Measurements from ENCODE around the gene KRTAP12-2.
"Not testable (repeated sequence)": the region's sequence is repeated elsewhere in the genome, so short reads cannot be mapped to it uniquely, and the experiment has no call there.

Gene KRTAP12-2

GRCh38 chr21:44695184-44695583 lies 28.5 kb upstream of the KRTAP12-2 start:
- no peak overlapping the region for H3K4me3 ChIP-seq (ENCODE audit: severe bottlenecking)
- no peaks in the 10 kb centered on the region for H3K36me3 ChIP-seq (ENCODE audit: low read depth)
- no peak overlapping the region for H3K27ac ChIP-seq (ENCODE audit: poor library complexity, severe bottlenecking)
- H3K9me3 ChIP-seq (ENCODE audit: severe bottlenecking), result peaks cover 8% of the 10 kb centered on the region
- DNase-seq (ENCODE audit: low spot score) (no peak), ATAC-seq (ENCODE audit: low read depth) (no peak)
- peaks cover 29% of the 10 kb centered on the region for H3K27me3 ChIP-seq (ENCODE audit: insufficient read depth, poor library complexity, severe bottlenecking)
- H3K4me1 ChIP-seq (ENCODE audit: insufficient read depth, poor library complexity, severe bottlenecking), result no peaks in the 10 kb centered on the region
- no peak for TF ChIP-seq CTCF (IDR thresholded peaks at IDR 0.05; ENCODE audit: poor library complexity, severe bottlenecking)

GRCh38 chr21:44694776-44695175 lies 28.0 kb upstream of the KRTAP12-2 start:
- ATAC-seq (ENCODE audit: low read depth), result no peak

GRCh38 chr21:44692798-44693512 lies 26.2 kb upstream of the KRTAP12-2 start:
- Histone ChIP-seq H3K27me3 (ENCODE audit: insufficient read depth, poor library complexity, severe bottlenecking) (peaks cover 17% of the 10 kb centered on the region), H3K4me1 (ENCODE audit: insufficient read depth, poor library complexity, severe bottlenecking) (no peaks in the 10 kb centered on the region), H3K36me3 (ENCODE audit: low read depth) (no peaks in the 10 kb centered on the region), H3K9me3 (ENCODE audit: severe bottlenecking) (peaks cover 8% of the 10 kb centered on the region), H3K4me3 (ENCODE audit: severe bottlenecking) (no peak overlapping the region), H3K27ac (ENCODE audit: poor library complexity, severe bottlenecking) (no peak overlapping the region)
- ATAC-seq (ENCODE audit: low read depth), result no peak
- no peak for TF ChIP-seq CTCF (IDR thresholded peaks at IDR 0.05; ENCODE audit: poor library complexity, severe bottlenecking)
- no peak for DNase-seq (ENCODE audit: low spot score)

More at GRCh38 chr21:44694776-44695175, 28.0 kb upstream of the KRTAP12-2 start:
- DNase-seq (ENCODE audit: low spot score), result no peak
- H3K9me3 ChIP-seq (ENCODE audit: severe bottlenecking), result peaks cover 8% of the 10 kb centered on the region
- H3K4me1 ChIP-seq (ENCODE audit: insufficient read depth, poor library complexity, severe bottlenecking), result no peaks in the 10 kb centered on the region
- no peak overlapping the region for H3K27ac ChIP-seq (ENCODE audit: poor library complexity, severe bottlenecking)
- no peak for TF ChIP-seq CTCF (IDR thresholded peaks at IDR 0.05; ENCODE audit: poor library complexity, severe bottlenecking)
- no peak overlapping the region for H3K4me3 ChIP-seq (ENCODE audit: severe bottlenecking)
- H3K27me3 ChIP-seq (ENCODE audit: insufficient read depth, poor library complexity, severe bottlenecking), result peaks cover 27% of the 10 kb centered on the region
- H3K36me3 ChIP-seq (ENCODE audit: low read depth), result no peaks in the 10 kb centered on the region

GRCh38 chr21:44691686-44692085 lies 25.0 kb upstream of the KRTAP12-2 start:
- ATAC-seq (ENCODE audit: low read depth), result no peak
- Histone ChIP-seq H3K36me3 (ENCODE audit: low read depth) (no peaks in the 10 kb centered on the region), H3K27me3 (ENCODE audit: insufficient read depth, poor library complexity, severe bottlenecking) (peaks cover 24% of the 10 kb centered on the region), H3K27ac (ENCODE audit: poor library complexity, severe bottlenecking) (no peak overlapping the region), H3K4me1 (ENCODE audit: insufficient read depth, poor library complexity, severe bottlenecking) (no peaks in the 10 kb centered on the region), H3K9me3 (ENCODE audit: severe bottlenecking) (peaks cover 8% of the 10 kb centered on the region), H3K4me3 (ENCODE audit: severe bottlenecking) (no peak overlapping the region)
- DNase-seq (ENCODE audit: low spot score), result no peak
- TF ChIP-seq CTCF (IDR thresholded peaks at IDR 0.05; ENCODE audit: poor library complexity, severe bottlenecking), result no peak

GRCh38 chr21:44689740-44690139 lies 23.0 kb upstream of the KRTAP12-2 start:
- H3K27me3 ChIP-seq (ENCODE audit: insufficient read depth, poor library complexity, severe bottlenecking), result peaks cover 24% of the 10 kb centered on the region
- not testable (repeated sequence) for H3K4me3 ChIP-seq (ENCODE audit: severe bottlenecking); H3K27ac ChIP-seq (ENCODE audit: poor library complexity, severe bottlenecking); DNase-seq (ENCODE audit: low spot score); ATAC-seq (ENCODE audit: low read depth); H3K4me1 ChIP-seq (ENCODE audit: insufficient read depth, poor library complexity, severe bottlenecking); H3K9me3 ChIP-seq (ENCODE audit: severe bottlenecking); H3K36me3 ChIP-seq (ENCODE audit: low read depth)

All from RWPE2 (cell line).